ENCODE data around the gene CDX1. TPM values are rescaled to one million over a fixed set of nuclear protein-coding genes. Genes with fewer than 3 reads are reported as not detected.

Gene CDX1
- total RNA-seq, 1 experiment from 2014 or later = not detected

GRCh38 chr5:150214289-150214688, 47.7 kb downstream of the CDX1 start:
- H3K4me3 Mint-ChIP-seq (ENCODE audit: unreplicated experiment) = no peak overlapping the region
- ChIA-PET CTCF (interaction anchor here (0.7 to 8.3 kb wide), 10 partner anchors 9 to 520 kb away, joined by 3 to 118 read pairs (median 4); no protein-coding TSS in a partner anchor), POLR2A (no interaction called here)
- BruUV-seq (replicated peaks) = no TSS peak
- H3K4me1 Mint-ChIP-seq (ENCODE audit: insufficient read depth, unreplicated experiment) = no peaks in the 10 kb centered on the region
- H3K9me3 Mint-ChIP-seq (ENCODE audit: unreplicated experiment) = no peaks in the 10 kb centered on the region
- TF ChIP-seq CTCF (IDR thresholded peaks at IDR 0.05; ENCODE audit: unreplicated experiment) = no peak
- no peaks in the 10 kb centered on the region for H3K27me3 Mint-ChIP-seq (ENCODE audit: insufficient read depth, unreplicated experiment)
- H3K27ac Mint-ChIP-seq (ENCODE audit: low read depth, unreplicated experiment) = no peak overlapping the region
- intact Hi-C loops (cut with micrococcal nuclease) = no loop called here
- DNase-seq (ENCODE audit: unreplicated experiment) = no peak
- peaks cover 5% of the 10 kb centered on the region for H3K36me3 Mint-ChIP-seq (ENCODE audit: insufficient read depth, unreplicated experiment)

DNA sequence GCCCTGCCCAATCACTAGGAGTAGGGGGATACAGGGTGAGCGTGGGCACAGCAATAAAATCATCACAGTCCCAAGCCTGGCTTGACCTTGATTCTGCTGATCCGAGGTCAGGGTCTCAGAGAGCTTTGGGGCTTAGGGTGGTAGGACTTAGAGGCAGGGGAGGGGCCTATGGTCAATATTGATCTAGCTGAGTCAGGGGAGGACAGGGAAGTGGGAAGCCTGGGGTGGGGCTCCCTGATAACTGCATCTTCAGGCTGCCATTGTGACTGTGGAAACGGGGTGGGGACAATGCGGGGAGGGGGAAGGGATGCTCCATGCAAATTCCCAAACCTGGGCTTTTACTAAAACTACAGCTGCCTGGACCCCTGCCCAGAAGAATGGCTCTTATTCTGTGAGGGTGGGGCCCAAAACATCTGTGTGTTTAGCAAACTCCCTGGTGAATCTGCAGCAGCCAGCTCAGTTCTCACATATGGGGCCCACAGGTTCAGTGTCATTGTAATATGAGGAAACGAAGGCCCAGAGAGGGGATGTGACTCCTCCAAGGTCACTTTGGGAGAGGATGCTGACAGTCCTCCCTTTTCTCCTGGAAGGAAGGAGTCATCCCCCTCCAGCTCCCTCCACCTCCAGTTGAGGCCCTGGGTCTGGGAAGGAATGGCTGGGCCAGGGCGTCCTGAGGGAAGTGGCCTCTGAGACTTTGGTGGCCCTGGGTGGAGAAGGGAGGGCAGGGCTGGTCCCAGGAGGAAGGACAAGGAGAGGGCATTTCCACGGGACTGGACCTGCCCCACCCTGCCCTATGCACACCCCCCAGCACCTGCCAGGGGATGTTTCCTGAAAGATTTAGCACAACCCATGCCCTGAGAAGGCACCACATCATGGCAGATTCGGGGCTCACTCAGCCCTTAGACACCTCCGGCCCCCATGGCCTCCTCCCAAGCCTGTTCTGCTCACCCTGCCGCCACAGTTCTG, 49.7 kb downstream of the CDX1 start:
- H3K36me3 Mint-ChIP-seq (ENCODE audit: insufficient read depth, unreplicated experiment) = peaks cover 5% of the 10 kb centered on the region
- no peak for DNase-seq (ENCODE audit: unreplicated experiment)
- no peak overlapping the region for H3K27ac Mint-ChIP-seq (ENCODE audit: low read depth, unreplicated experiment)
- H3K4me3 Mint-ChIP-seq (ENCODE audit: unreplicated experiment) = no peak overlapping the region
- ChIA-PET CTCF (interaction anchor here (0.6 to 8.3 kb wide), 24 partner anchors 10 to 861 kb away, joined by 3 to 118 read pairs (median 4); no protein-coding TSS in a partner anchor), POLR2A (interaction anchor here (1.8 kb wide), 1 partner anchor 30 kb away, joined by 4 read pairs; no protein-coding TSS in a partner anchor)
- H3K9me3 Mint-ChIP-seq (ENCODE audit: unreplicated experiment) = no peaks in the 10 kb centered on the region
- no peaks in the 10 kb centered on the region for H3K27me3 Mint-ChIP-seq (ENCODE audit: insufficient read depth, unreplicated experiment)
- H3K4me1 Mint-ChIP-seq (ENCODE audit: insufficient read depth, unreplicated experiment) = no peaks in the 10 kb centered on the region
- BruUV-seq (replicated peaks) = no TSS peak
- TF ChIP-seq CTCF (IDR thresholded peaks at IDR 0.05; ENCODE audit: unreplicated experiment) = no peak
- intact Hi-C loops (cut with micrococcal nuclease) = no loop called here

GRCh38 chr5:150217038-150217437, 50.5 kb downstream of the CDX1 start:
- no peak for TF ChIP-seq CTCF (IDR thresholded peaks at IDR 0.05; ENCODE audit: unreplicated experiment)
- POLR2A ChIA-PET = no interaction called here
- H3K4me3 Mint-ChIP-seq (ENCODE audit: unreplicated experiment) = no peak overlapping the region
- CTCF ChIA-PET = interaction anchor here (0.6 to 8.3 kb wide), 18 partner anchors 10 to 862 kb away, joined by 3 to 118 read pairs (median 4); no protein-coding TSS in a partner anchor
- H3K4me1 Mint-ChIP-seq (ENCODE audit: insufficient read depth, unreplicated experiment) = no peaks in the 10 kb centered on the region
- intact Hi-C loops (cut with micrococcal nuclease) = no loop called here
- H3K27me3 Mint-ChIP-seq (ENCODE audit: insufficient read depth, unreplicated experiment) = no peaks in the 10 kb centered on the region
- no peak for DNase-seq (ENCODE audit: unreplicated experiment)
- H3K36me3 Mint-ChIP-seq (ENCODE audit: insufficient read depth, unreplicated experiment) = peaks cover 5% of the 10 kb centered on the region
- BruUV-seq (replicated peaks) = no TSS peak
- no peaks in the 10 kb centered on the region for H3K9me3 Mint-ChIP-seq (ENCODE audit: unreplicated experiment)
- H3K27ac Mint-ChIP-seq (ENCODE audit: low read depth, unreplicated experiment) = no peak overlapping the region

Data from MCF 10A (cell line).